NB4 (cell line): ENCODE results near the gene RALY.

ENCODE experiments used
- MYC ChIP-seq: IDR thresholded peaks from 2 replicates; pipeline ENCODE4 v1.6.1; 2011; ENCODE audit warnings: low read depth, low read length
- POLR2A ChIP-seq: IDR thresholded peaks from 2 replicates; pipeline ENCODE4 v1.6.1; 2011; ENCODE audit warnings: mild to moderate bottlenecking; ENCODE audit not compliant: insufficient read length; ENCODE audit errors: extremely low read depth
- TF ChIP-seq, protein P1 (sequence below): IDR thresholded peaks from one replicate; pipeline ENCODE4 v1.5.1; 2012; ENCODE audit warnings: low read depth, low read length
- TF ChIP-seq, protein P2 (sequence below): IDR thresholded peaks from 2 replicates; pipeline ENCODE4 v1.6.1; 2011; ENCODE audit warnings: low read depth, low read length

DNA sequence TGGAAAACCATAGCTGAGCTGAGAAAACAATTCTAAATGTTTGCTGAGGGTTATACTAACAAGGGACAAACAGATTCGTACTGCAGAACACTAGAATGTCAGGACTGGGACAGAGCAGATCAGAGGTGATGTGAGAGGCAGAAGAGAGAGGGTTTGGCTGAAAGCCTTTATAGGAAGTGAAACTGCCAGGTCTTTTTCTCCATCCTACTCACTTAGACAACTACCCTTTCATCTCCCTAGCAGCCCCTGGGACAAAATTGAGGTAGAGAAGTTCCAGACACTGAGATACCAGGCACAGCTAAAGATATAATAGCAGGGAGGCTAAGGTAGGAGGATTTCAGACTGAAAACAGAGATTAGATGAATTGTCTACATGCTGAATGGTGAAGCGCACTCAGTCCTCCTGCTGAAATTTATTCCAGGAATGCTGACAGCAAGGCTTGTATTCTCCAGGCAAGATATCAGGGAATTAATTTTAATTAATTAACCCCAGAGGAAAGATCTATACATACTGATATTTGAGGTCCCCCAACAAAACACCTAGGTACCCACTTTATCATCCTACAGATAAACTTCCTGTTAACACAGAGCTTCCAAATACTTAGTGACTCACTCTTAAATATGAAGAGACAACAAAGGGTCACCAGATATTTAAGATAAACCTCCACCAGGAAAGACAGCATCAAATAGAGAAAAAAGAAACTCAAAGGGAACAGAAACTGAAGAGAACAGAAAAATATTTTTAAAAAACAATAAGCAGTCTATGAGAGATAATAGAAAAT, 130.9 kb downstream of the RALY start:
- no peak for TF ChIP-seq POLR2A
- TF ChIP-seq, protein P1, sequence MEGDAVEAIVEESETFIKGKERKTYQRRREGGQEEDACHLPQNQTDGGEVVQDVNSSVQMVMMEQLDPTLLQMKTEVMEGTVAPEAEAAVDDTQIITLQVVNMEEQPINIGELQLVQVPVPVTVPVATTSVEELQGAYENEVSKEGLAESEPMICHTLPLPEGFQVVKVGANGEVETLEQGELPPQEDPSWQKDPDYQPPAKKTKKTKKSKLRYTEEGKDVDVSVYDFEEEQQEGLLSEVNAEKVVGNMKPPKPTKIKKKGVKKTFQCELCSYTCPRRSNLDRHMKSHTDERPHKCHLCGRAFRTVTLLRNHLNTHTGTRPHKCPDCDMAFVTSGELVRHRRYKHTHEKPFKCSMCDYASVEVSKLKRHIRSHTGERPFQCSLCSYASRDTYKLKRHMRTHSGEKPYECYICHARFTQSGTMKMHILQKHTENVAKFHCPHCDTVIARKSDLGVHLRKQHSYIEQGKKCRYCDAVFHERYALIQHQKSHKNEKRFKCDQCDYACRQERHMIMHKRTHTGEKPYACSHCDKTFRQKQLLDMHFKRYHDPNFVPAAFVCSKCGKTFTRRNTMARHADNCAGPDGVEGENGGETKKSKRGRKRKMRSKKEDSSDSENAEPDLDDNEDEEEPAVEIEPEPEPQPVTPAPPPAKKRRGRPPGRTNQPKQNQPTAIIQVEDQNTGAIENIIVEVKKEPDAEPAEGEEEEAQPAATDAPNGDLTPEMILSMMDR, result no peak
- TF ChIP-seq, protein P2, sequence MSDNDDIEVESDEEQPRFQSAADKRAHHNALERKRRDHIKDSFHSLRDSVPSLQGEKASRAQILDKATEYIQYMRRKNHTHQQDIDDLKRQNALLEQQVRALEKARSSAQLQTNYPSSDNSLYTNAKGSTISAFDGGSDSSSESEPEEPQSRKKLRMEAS, result no peak
- no peak for TF ChIP-seq MYC
